Measurements from ENCODE around the gene RAC3. TPM values are rescaled to one million over a fixed set of nuclear protein-coding genes. Genes with fewer than 3 reads are reported as not detected.

The RAC3 gene
- total and polyA plus RNA-seq, 9 of the 15 experiments (the other 6 are each of a cell fraction or from before 2014, with no cell fraction given) = 0.23 to 292 (median 118) TPM

GRCh38 chr17:81999587-81999975 is 31.9 kb upstream of the RAC3 start (continued):
- no peak for TF ChIP-seq MAFF (IDR thresholded peaks at IDR 0.05; ENCODE audit: low read length)
- no peak for TF ChIP-seq GABPA (tag; conservative IDR thresholded peaks at IDR 0.05; ENCODE audit: low read depth)
- TF ChIP-seq CBX5 (IDR thresholded peaks at IDR 0.05; ENCODE audit: borderline replicate concordance, low read depth) = no peak
- no peak for TF ChIP-seq IRF9 (tag; IDR thresholded peaks at IDR 0.05)
- no peak for TF ChIP-seq MAX (CRISPR knock-in tag; IDR thresholded peaks at IDR 0.05)

- no peaks in the 10 kb centered on the region for H4K20me1 ChIP-seq (replicated peaks; ENCODE audit: control insufficient read depth, insufficient read depth, low read length)
- no peaks in the 10 kb centered on the region for H3K27me3 ChIP-seq (ENCODE audit: control insufficient read depth in 2 of 2, insufficient read depth in 2 of 2, low read length in 2 of 2)
- H2AFZ ChIP-seq (ENCODE audit: low read depth, low read length) = no peak overlapping the region
- no peak overlapping the region for H3K4me2 ChIP-seq (ENCODE audit: insufficient read depth, low read length)
- POLR2A ChIA-PET = interaction anchor here (0.7 to 1.1 kb wide), 2 partner anchors 9 to 20 kb away, joined by 3 read pairs; no protein-coding TSS in a partner anchor
- H3K36me3 ChIP-seq (ENCODE audit: control insufficient read depth, insufficient read depth, low read length) = peaks cover 6% of the 10 kb centered on the region; the same call in 1 of the 3 replicates
- intact Hi-C loops (cut with micrococcal nuclease) (no loop called here), in situ Hi-C loops (cut with MboI) (no loop called here)
- no peaks in the 10 kb centered on the region for H3K9me3 ChIP-seq (replicated peaks; ENCODE audit: control insufficient read depth, insufficient read depth, low read depth, low read length)
- no peaks in the 10 kb centered on the region for H3K9me1 ChIP-seq (ENCODE audit: control insufficient read depth, insufficient read depth, low read length)
- TF ChIP-seq NFIC (IDR thresholded peaks at IDR 0.05) = 0 out of 2 replicates have a peak, but pooled peaks have one; percentile 19
- TF ChIP-seq ZNF318 (IDR thresholded peaks at IDR 0.05; ENCODE audit: borderline replicate concordance in 1 of 2, low read depth in 1 of 2) = no peak
- H3K9ac ChIP-seq (ENCODE audit: insufficient read depth in 1 of 2, low read depth in 2 of 2, low read length in 2 of 2) = peak overlapping the region in 1 of 2 experiments; percentile 43; a peak in 2 of 4 replicates
- no TSS peak for BruUV-seq (replicated peaks)
- CTCF ChIA-PET (ENCODE audit: low intra/inter-chr PET ratio) = no interaction called here
- FAIRE-seq = no peak
- H3K4me3 ChIP-seq = no peak overlapping the region
- no peak for ATAC-seq
- no peak overlapping the region for H3K27ac ChIP-seq (ENCODE audit: extremely low read depth, low read depth, low read length)
- no peak for DNase-seq (ENCODE audit: extremely low read depth in 1 of 4, low spot score in 3 of 4)
- peaks cover 0 to 68% of the 10 kb centered on the region in 2 experiments; a peak in 2 of 5 replicates for H3K4me1 ChIP-seq (replicated peaks in 1 of 2; ENCODE audit: control insufficient read depth in 2 of 2, insufficient read depth in 2 of 2, low read length in 2 of 2)
- WGBS (ENCODE audit: insufficient coverage, low coverage, missing lambda C conversion rate) = 86% methylated on average over 32 of the region's 36 CpGs
- H3K79me2 ChIP-seq (ENCODE audit: control insufficient read depth, insufficient read depth, low read length) = no peaks in the 10 kb centered on the region
These were observed 31.3 kb upstream of the RAC3 start for GRCh38 chr17:81999976-82000802.

Measured in K562 (cell line).